Nucleus accumbens (tissue), 56 donors: ENCODE measurements around the gene ZNF471.

Experiments
- DNase-seq, 56 donors: peaks; one replicate each; lab custom pipeline; 2025; lab: John Stamatoyannopoulos, UW

Gene ZNF471

DNA sequence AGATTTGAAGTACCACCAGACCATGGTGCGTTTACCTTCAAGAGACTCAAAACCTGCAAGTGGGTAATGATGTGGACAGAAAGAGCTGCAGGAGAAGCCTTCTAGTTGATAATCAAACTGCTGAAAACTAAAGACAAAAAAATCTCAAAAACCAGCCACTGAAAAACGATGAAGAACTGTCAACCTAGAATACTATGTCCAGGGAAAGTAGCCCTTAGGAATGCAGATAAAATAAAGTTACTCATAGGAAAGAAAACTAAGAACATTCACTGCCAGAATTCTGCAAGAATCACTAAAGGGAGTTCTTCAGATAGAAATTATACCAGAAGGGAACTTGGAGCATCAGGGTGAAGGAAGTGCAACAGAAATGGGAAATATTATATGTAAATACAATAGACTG is 64.9 kb downstream of the ZNF471 start:
- DNase-seq: no peak

DNA sequence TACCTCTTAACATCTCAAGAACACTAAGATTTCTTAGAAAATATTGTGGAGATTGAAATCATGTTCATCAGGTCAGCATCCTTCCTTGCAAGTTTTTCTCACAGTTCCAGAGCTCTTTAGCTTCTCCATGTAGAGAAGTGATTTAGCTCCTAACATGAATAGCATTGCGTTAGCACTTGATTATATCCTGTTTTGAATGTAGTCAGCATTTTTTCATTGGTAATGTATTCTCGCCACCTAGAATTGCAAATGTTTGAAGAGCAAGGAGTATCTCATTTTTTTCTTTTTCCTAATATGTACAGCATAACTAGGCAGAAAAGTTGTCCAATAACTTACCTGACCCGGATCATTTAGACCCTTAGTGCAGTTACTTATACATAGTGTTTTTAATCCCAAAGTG is 66.3 kb downstream of the ZNF471 start:
- no peak for DNase-seq

DNA sequence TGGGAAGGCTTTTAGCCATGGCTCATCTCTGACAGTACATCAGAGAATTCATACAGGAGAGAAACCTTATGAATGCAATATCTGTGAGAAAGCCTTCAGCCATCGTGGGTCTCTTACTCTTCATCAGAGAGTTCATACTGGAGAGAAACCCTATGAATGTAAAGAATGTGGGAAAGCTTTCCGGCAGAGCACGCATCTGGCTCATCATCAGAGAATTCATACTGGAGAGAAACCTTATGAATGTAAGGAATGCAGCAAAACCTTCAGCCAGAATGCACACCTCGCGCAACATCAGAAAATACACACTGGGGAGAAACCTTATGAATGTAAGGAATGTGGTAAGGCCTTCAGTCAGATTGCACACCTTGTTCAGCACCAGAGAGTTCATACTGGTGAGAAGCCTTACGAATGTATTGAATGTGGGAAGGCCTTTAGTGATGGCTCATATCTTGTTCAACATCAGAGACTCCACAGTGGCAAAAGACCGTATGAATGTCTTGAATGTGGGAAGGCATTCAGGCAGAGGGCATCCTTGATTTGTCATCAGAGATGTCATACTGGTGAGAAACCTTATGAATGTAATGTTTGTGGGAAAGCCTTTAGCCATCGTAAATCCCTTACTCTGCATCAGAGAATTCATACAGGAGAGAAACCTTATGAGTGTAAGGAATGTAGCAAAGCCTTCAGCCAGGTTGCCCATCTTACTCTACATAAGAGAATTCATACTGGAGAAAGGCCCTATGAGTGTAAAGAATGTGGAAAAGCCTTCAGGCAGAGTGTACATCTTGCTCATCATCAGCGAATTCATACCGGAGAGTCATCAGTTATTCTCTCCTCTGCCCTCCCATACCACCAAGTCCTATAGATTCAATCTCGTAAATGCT is 70.3 kb downstream of the ZNF471 start:
- DNase-seq: no peak
